Activated CD4-positive, alpha-beta T cell treated with anti-CD3 and anti-CD28 coated beads, Interleukin-2, Interleukin-4, amounts not matched to agents 100 ng/mL and 50 ng/mL, durations not matched to agents 16 hours and 8 hours (primary cell): ENCODE results near the gene PHRF1.
"Not testable (repeated sequence)": the region's sequence is repeated elsewhere in the genome, so short reads cannot be mapped to it uniquely, and the experiment has no call there.

Experiments
- DNase-seq: peaks from one replicate; pipeline ENCODE4 v3.0.0-alpha.2; 2020; ENCODE audit warnings: low spot score

The PHRF1 gene

GRCh38 chr11:559020-559620 is 17.1 kb upstream of the PHRF1 start:
- no peak for DNase-seq

- no peak for DNase-seq
Observed at GRCh38 chr11:559712-560304, 16.5 kb upstream of the PHRF1 start.

- DNase-seq: peak; percentile 95
Observed at GRCh38 chr11:560305-561147, 15.7 kb upstream of the PHRF1 start, which contains the start of the genes LMNTD2 and RASSF7. TSS of gene LMNTD2 (minus strand) at chr11:560738. CDS start at chr11:560716, 22 bp downstream. TSS of gene RASSF7 (plus strand) at chr11:560970. CDS start at chr11:561769, 799 bp downstream.

GRCh38 chr11:561148-562003 is 14.9 kb upstream of the PHRF1 start:
- no peak for DNase-seq

- no peak for DNase-seq
Observed at GRCh38 chr11:562046-562645, 14.1 kb upstream of the PHRF1 start.

GRCh38 chr11:563066-563811 is 13.0 kb upstream of the PHRF1 start:
- DNase-seq: no peak

GRCh38 chr11:563812-564578 is 12.3 kb upstream of the PHRF1 start:
- DNase-seq: no peak

- no peak for DNase-seq
Observed at GRCh38 chr11:565921-566509, 10.3 kb upstream of the PHRF1 start.

- DNase-seq: no peak
Observed at GRCh38 chr11:567011-567628, 9.2 kb upstream of the PHRF1 start.

- DNase-seq: no peak
Observed at GRCh38 chr11:567629-568292, 8.5 kb upstream of the PHRF1 start.

GRCh38 chr11:568306-569157 is 7.7 kb upstream of the PHRF1 start:
- peak; percentile 93 for DNase-seq

GRCh38 chr11:569158-569885 is 6.9 kb upstream of the PHRF1 start:
- DNase-seq: no peak

GRCh38 chr11:571802-572185 is 4.5 kb upstream of the PHRF1 start:
- DNase-seq: no peak

GRCh38 chr11:573146-573759 is 3.0 kb upstream of the PHRF1 start:
- no peak for DNase-seq

- not testable (repeated sequence) for DNase-seq
Observed at GRCh38 chr11:574031-574570, 2.2 kb upstream of the PHRF1 start.

GRCh38 chr11:574632-575312 is 1.5 kb upstream of the PHRF1 start:
- DNase-seq: no peak
